ENCODE results near the gene SRSF6.
"Not testable (repeated sequence)": the region's sequence is repeated elsewhere in the genome, so short reads cannot be mapped to it uniquely, and the experiment has no call there.

SRSF6 gene

GRCh38 chr20:43490038-43490437 is 32.3 kb downstream of the SRSF6 start:
- DNase-seq, result no peak

- DNase-seq, result no peak
Measured at GRCh38 chr20:43492101-43492500, 34.4 kb downstream of the SRSF6 start.

GRCh38 chr20:43495388-43495787 is 37.7 kb downstream of the SRSF6 start:
- no peak for DNase-seq

GRCh38 chr20:43502021-43502420 is 44.3 kb downstream of the SRSF6 start:
- not testable (repeated sequence) for DNase-seq

GRCh38 chr20:43506238-43506637 is 48.5 kb downstream of the SRSF6 start:
- DNase-seq, result no peak

- DNase-seq, result no peak
Measured at GRCh38 chr20:43507150-43508080, 49.7 kb downstream of the SRSF6 start, which contains the start of gene L3MBTL1. Gene L3MBTL1 (plus strand): TSS chr20:43507697. CDS start chr20:43513504, 5,807 bp downstream.

GRCh38 chr20:43508106-43508505 is 50.4 kb downstream of the SRSF6 start:
- DNase-seq, result no peak

GRCh38 chr20:43508604-43509040 is 50.9 kb downstream of the SRSF6 start:
- DNase-seq, result no peak

GRCh38 chr20:43511879-43512278 is 54.2 kb downstream of the SRSF6 start:
- no peak for DNase-seq

GRCh38 chr20:43513372-43513930 is 55.8 kb downstream of the SRSF6 start:
- DNase-seq, result no peak

Data from NCI-H1694 (cell line).